Parietal lobe (tissue), 2 donors: Measurements from ENCODE around the gene TUBA1B. TPM values are rescaled to one million over a fixed set of nuclear protein-coding genes. Genes with fewer than 3 reads are reported as not detected.

ENCODE experiments used
- small RNA-seq: library from RNA; depleted of rRNA; stranded (forward); fragments of <200 nt; gene quantifications from one replicate; pipeline ENCODE3, GENCODE V24; 2014; ENCODE audit warnings: low replicate concordance
- total RNA-seq: library from RNA; depleted of rRNA; stranded (reverse); fragments of >200 nt; gene quantifications from one replicate; pipeline ENCODE4 v1.2.3, GENCODE V29; 2014

The TUBA1B gene
- 1,288 TPM for total RNA-seq

GRCh38 chr12:49131051-49131893 lies at the start of gene TUBA1B:
Gene TUBA1B (minus strand): TSS chr12:49131395. CDS start chr12:49131300, 95 bp downstream.

GRCh38 chr12:49110464-49111155 lies 20.6 kb downstream of the TUBA1B start, which contains the start of gene LMBR1L:
Gene LMBR1L (minus strand): TSS chr12:49110847. CDS start chr12:49110555, 292 bp downstream.

GRCh38 chr12:49094160-49094974 lies 36.8 kb downstream of the TUBA1B start, which contains the start of gene DHH:
Gene DHH (minus strand): TSS chr12:49094801. CDS start chr12:49094512, 289 bp downstream.

Small RNA genes lying within 50 kb of the gene (small RNA-seq; reads per million reads assigned to genes)
- gene RF00019: not detected

Other genes starting within 250 kb of the TUBA1B start
- 12.2 TPM for gene FKBP11, start 205.9 kb downstream of the TUBA1B start, total RNA-seq
- 71.4 TPM for gene ARF3, start 173.9 kb downstream of the TUBA1B start, total RNA-seq
- 3.4 TPM for gene WNT10B, start 159.7 kb downstream of the TUBA1B start, total RNA-seq
- gene WNT1, start 153.1 kb downstream of the TUBA1B start, total RNA-seq: not detected
- gene DDN, start 132.0 kb downstream of the TUBA1B start, total RNA-seq: 5.3 TPM
- gene PRKAG1, start 112.6 kb downstream of the TUBA1B start, total RNA-seq: 26.3 TPM
- 57.6 TPM for gene KMT2D, start 70.6 kb downstream of the TUBA1B start, total RNA-seq
- gene RHEBL1, start 61.4 kb downstream of the TUBA1B start, total RNA-seq: 0.63 TPM
- 0.31 TPM for gene DHH, start 36.6 kb downstream of the TUBA1B start, total RNA-seq
- 154 TPM for gene LMBR1L, start 20.5 kb downstream of the TUBA1B start, total RNA-seq
- gene TUBA1A, start 57.7 kb upstream of the TUBA1B start, total RNA-seq: 9,192 TPM
- gene TUBA1C, start 133.7 kb upstream of the TUBA1B start, total RNA-seq: 35.7 TPM
- 2.2 TPM for gene PRPH, start 163.8 kb upstream of the TUBA1B start, total RNA-seq
- gene TROAP, start 191.9 kb upstream of the TUBA1B start, total RNA-seq: 2.8 TPM
- not detected for gene C1QL4, start 205.8 kb upstream of the TUBA1B start, total RNA-seq
- gene DNAJC22, start 215.5 kb upstream of the TUBA1B start, total RNA-seq: not detected
- 59.2 TPM for gene SPATS2, start 236.1 kb upstream of the TUBA1B start, total RNA-seq